Chondrocyte (in vitro differentiated cells): ENCODE results near the gene EPHB1. TPM values are rescaled to one million over a fixed set of nuclear protein-coding genes. Genes with fewer than 3 reads are reported as not detected.

ENCODE experiments used
- DNase-seq: peaks from one replicate; pipeline ENCODE4 v3.0.0; 2021; ENCODE audit warnings: mixed read lengths, low spot score
- H3K27ac Mint-ChIP-seq: one replicate; pipeline ENCODE4 v1.8.0; 2021; ENCODE audit warnings: mild to moderate bottlenecking, moderate library complexity, mixed read lengths; ENCODE audit not compliant: unreplicated experiment
- H3K27me3 Mint-ChIP-seq: 2 replicates; pipeline ENCODE4 v1.8.0; 2021; ENCODE audit warnings: low read depth, mixed read lengths
- H3K36me3 Mint-ChIP-seq: 2 replicates; pipeline ENCODE4 v1.8.0; 2021; ENCODE audit warnings: low read depth, mixed read lengths
- H3K4me1 Mint-ChIP-seq: 2 replicates; pipeline ENCODE4 v1.8.0; 2021; ENCODE audit warnings: low read depth, mild to moderate bottlenecking, mixed read lengths
- H3K4me3 Mint-ChIP-seq: one replicate; pipeline ENCODE4 v1.8.0; 2021; ENCODE audit warnings: mild to moderate bottlenecking, moderate library complexity, mixed read lengths; ENCODE audit not compliant: unreplicated experiment
- H3K9me3 Mint-ChIP-seq: 2 replicates; pipeline ENCODE4 v1.8.0; 2021; ENCODE audit warnings: low read depth, mixed read lengths
- total RNA-seq: library from RNA; stranded (reverse); gene quantifications from 3 replicates; pipeline ENCODE4 v1.2.1, GENCODE V29; 2021
- TF ChIP-seq, protein P1 (sequence below): fragments of 200-600 bp; sonication (generic); IDR thresholded peaks from 2 replicates; pipeline ENCODE4 v1.5.0; 2021; ENCODE audit warnings: antibody characterized with exemption, mild to moderate bottlenecking, moderate library complexity

The EPHB1 gene
- total RNA-seq, 1 donor from 2014 or later: 1.7 TPM

DNA sequence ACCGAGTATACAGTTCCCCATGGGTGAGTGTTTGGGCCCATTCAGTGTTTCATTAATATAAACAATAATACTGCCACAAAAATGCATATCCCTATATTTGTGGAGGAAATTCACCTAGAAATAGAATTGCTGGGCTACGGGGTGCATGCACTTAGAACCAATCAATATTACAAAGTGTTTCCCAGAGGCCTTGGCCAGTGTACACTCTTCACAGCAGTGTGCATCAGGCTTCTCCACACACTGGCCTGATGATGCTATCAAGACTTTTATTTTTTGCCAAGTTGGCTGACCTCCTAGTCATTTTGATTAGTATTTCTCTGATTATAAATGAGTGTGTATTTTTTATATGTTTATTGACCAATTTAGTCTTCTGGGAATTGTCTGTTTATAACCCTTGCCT is 323.7 kb downstream of the EPHB1 start:
- no peak overlapping the region for H3K27ac Mint-ChIP-seq
- H3K9me3 Mint-ChIP-seq: peaks cover 6% of the 10 kb centered on the region
- H3K4me3 Mint-ChIP-seq: no peak overlapping the region
- H3K27me3 Mint-ChIP-seq: no peaks in the 10 kb centered on the region
- no peak for DNase-seq
- TF ChIP-seq, protein P1, sequence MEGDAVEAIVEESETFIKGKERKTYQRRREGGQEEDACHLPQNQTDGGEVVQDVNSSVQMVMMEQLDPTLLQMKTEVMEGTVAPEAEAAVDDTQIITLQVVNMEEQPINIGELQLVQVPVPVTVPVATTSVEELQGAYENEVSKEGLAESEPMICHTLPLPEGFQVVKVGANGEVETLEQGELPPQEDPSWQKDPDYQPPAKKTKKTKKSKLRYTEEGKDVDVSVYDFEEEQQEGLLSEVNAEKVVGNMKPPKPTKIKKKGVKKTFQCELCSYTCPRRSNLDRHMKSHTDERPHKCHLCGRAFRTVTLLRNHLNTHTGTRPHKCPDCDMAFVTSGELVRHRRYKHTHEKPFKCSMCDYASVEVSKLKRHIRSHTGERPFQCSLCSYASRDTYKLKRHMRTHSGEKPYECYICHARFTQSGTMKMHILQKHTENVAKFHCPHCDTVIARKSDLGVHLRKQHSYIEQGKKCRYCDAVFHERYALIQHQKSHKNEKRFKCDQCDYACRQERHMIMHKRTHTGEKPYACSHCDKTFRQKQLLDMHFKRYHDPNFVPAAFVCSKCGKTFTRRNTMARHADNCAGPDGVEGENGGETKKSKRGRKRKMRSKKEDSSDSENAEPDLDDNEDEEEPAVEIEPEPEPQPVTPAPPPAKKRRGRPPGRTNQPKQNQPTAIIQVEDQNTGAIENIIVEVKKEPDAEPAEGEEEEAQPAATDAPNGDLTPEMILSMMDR: no peak
- no peaks in the 10 kb centered on the region for H3K4me1 Mint-ChIP-seq
- no peaks in the 10 kb centered on the region for H3K36me3 Mint-ChIP-seq

DNA sequence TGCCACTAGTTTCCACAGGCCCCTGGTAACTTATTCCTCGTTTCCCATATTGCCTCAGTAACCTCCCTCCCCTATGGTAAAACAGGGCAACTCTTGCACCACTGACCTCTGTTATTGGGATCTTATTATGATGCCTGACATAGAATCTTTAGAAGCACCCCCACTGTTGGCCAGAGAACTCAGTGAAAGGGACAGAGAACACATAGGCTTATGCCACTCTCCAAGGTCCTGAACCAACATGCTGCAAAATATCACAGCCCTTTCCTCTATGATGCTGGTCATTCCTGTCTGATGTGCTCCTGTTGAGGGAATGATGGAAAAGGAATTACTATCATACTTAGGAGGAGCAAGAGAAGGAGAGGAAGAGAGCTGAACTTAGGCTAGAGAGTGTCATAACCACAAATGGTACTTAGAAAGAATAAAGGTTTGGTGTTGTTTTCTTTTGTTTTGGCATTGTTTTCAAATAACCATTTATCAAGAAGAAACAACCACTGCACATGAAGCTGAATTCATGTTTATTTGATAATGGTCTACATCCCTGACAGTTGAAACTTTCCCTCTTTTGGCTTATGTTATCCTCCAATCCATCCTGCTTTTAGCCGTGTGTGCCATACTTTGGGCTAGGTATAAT is 330.2 kb downstream of the EPHB1 start:
- no peaks in the 10 kb centered on the region for H3K27me3 Mint-ChIP-seq
- H3K4me1 Mint-ChIP-seq: no peaks in the 10 kb centered on the region
- TF ChIP-seq, protein P1: no peak
- DNase-seq: no peak
- no peak overlapping the region for H3K27ac Mint-ChIP-seq
- H3K4me3 Mint-ChIP-seq: no peak overlapping the region
- no peaks in the 10 kb centered on the region for H3K36me3 Mint-ChIP-seq
- H3K9me3 Mint-ChIP-seq: peaks cover 2% of the 10 kb centered on the region

DNA sequence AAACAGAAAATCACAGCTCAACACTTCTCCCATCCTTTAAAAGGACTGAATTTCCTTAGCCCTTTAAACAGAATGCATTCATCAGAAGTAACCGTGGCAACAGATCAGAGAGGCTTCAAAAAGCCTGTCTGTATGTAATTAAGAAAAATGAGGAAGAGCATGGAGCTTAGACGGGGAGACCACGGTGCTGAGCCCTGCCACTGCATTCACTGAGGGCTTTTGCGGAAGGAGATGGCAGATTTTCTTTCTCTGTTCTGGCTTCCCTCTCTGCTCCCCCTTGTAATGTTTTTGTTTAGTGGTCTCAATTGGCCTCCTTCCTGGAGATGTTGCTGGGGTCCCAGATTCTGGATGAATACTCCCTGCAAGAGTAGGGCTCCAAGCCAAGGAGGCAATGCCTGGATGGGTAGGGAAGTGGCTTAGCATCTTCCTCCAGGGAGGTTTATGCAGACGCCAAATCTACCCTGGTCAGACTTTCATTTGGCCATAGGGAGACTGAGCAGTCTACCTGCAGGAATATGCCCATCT is 332.9 kb downstream of the EPHB1 start:
- no peak overlapping the region for H3K27ac Mint-ChIP-seq
- no peaks in the 10 kb centered on the region for H3K4me1 Mint-ChIP-seq
- no peak for DNase-seq
- peaks cover 2% of the 10 kb centered on the region for H3K9me3 Mint-ChIP-seq
- no peak overlapping the region for H3K4me3 Mint-ChIP-seq
- TF ChIP-seq, protein P1: no peak
- H3K36me3 Mint-ChIP-seq: no peaks in the 10 kb centered on the region
- H3K27me3 Mint-ChIP-seq: no peaks in the 10 kb centered on the region

DNA sequence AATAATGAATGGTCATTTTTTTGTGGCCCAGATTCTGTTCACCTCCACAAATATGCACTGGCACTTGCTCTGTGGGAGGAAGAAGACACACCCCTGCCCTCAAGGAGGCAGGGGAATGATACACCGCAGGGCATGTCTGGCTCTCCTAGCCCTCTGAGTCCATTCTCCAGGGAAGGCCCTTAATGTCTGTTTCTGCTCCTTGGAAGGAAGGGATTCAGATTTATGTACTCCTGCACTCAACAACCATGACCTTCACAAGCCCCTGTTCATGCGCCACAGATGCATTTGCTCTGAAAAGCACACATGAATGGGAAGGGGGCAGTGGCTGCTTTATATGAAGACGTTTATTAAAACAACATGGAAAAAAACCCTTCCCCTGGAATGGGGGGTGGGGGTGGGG is 333.8 kb downstream of the EPHB1 start:
- H3K36me3 Mint-ChIP-seq: no peaks in the 10 kb centered on the region
- no peak overlapping the region for H3K27ac Mint-ChIP-seq
- no peak for DNase-seq
- H3K4me1 Mint-ChIP-seq: no peaks in the 10 kb centered on the region
- peaks cover 2% of the 10 kb centered on the region for H3K9me3 Mint-ChIP-seq
- TF ChIP-seq, protein P1: no peak
- no peak overlapping the region for H3K4me3 Mint-ChIP-seq
- no peaks in the 10 kb centered on the region for H3K27me3 Mint-ChIP-seq

DNA sequence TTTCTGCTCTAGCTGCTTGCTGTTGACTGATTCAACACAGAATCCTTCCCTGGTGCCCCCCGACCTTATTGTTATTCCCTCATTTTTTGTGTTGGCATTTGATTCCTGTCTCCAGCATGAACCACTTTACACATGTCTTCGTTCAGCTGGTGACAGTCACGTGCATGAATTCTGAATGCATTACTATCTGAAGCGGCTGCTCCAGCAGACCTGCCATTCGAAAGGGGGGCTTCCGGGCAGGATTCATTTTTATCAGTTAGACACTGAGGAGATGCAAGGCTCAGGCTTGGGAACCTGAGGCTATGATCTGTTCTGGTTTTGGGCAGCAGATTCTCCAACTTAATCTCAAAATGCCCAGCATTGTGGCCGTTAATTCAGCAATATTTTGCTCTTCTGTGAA is 336.2 kb downstream of the EPHB1 start:
- H3K4me1 Mint-ChIP-seq: no peaks in the 10 kb centered on the region
- no peak overlapping the region for H3K4me3 Mint-ChIP-seq
- H3K36me3 Mint-ChIP-seq: no peaks in the 10 kb centered on the region
- no peak for DNase-seq
- H3K27ac Mint-ChIP-seq: no peak overlapping the region
- H3K27me3 Mint-ChIP-seq: no peaks in the 10 kb centered on the region
- TF ChIP-seq, protein P1: no peak
- no peaks in the 10 kb centered on the region for H3K9me3 Mint-ChIP-seq
